ENCODE data around the gene BRINP3.

GRCh38 chr1:190439447-190439846 is 38.2 kb downstream of the BRINP3 start:
- TF ChIP-seq POLR2A (IDR thresholded peaks at IDR 0.05) (no peak), CTCF (IDR thresholded peaks at IDR 0.05) (no peak)

Measured in stomach (tissue), 4 donors.